H1 (cell line): ENCODE measurements around the gene PLBD2. TPM values are rescaled to one million over a fixed set of nuclear protein-coding genes. Genes with fewer than 3 reads are reported as not detected.

ENCODE experiments used
- CTCF ChIA-PET: fragments of 300-600 bp; sonication (Branson Sonifier 250); formaldehyde crosslinking; loops from one replicate; lab custom pipeline; 2021; ENCODE audit not compliant: partially characterized antibody; lab: Charles Lee
- POLR2A ChIA-PET: fragments of 300-600 bp; sonication (Branson Sonifier 250); formaldehyde crosslinking; loops from one replicate; lab custom pipeline; 2021; ENCODE audit warnings: inconsistent platforms; ENCODE audit not compliant: partially characterized antibody; lab: Charles Lee
- DNase-seq, 2 experiments: peaks; one replicate each; pipeline versions ENCODE4 v3.0.0 to v3.0.0-alpha.2; 2010 to 2022; ENCODE audit warnings: low spot score in 2 of 2, low read depth in 1 of 2, mixed read lengths in 1 of 2
- FAIRE-seq: peaks from 2 replicates; lab custom pipeline; 2011; peaks lifted over from hg19 to GRCh38; lab: Jason Lieb, UNC
- H2AFZ ChIP-seq: 2 replicates; pipeline ENCODE4 v1.8.1; 2012; ENCODE audit warnings: low read length, inconsistent platforms
- H2AK5ac ChIP-seq: 2 replicates; pipeline ENCODE4 v1.6.1; 2013; ENCODE audit warnings: low read depth, low read length
- H2BK120ac ChIP-seq: replicated peaks from 2 replicates; pipeline ENCODE3; 2013; ENCODE audit warnings: low read depth, low read length, inconsistent platforms
- H2BK12ac ChIP-seq: 2 replicates; pipeline ENCODE4 v1.6.1; 2013; ENCODE audit warnings: low read depth, low read length
- H2BK15ac ChIP-seq: 2 replicates; pipeline ENCODE4 v1.6.1; 2013; ENCODE audit warnings: low read length
- H2BK20ac ChIP-seq: 2 replicates; pipeline ENCODE4 v1.6.1; 2013; ENCODE audit warnings: low read length
- H2BK5ac ChIP-seq: 2 replicates; pipeline ENCODE4 v1.6.1; 2013; ENCODE audit warnings: low read depth, low read length
- H3K14ac ChIP-seq: 2 replicates; pipeline ENCODE4 v1.6.1; 2013; ENCODE audit warnings: inconsistent platforms; ENCODE audit not compliant: insufficient read length
- H3K18ac ChIP-seq: 2 replicates; pipeline ENCODE4 v1.6.1; 2013; ENCODE audit warnings: low read length; ENCODE audit errors: extremely low read depth
- H3K23ac ChIP-seq: 2 replicates; pipeline ENCODE4 v1.6.1; 2013; ENCODE audit warnings: inconsistent platforms; ENCODE audit not compliant: insufficient read length
- H3K23me2 ChIP-seq: 2 replicates; pipeline ENCODE4 v1.6.1; 2013; ENCODE audit warnings: low read depth, low read length
- H3K27ac ChIP-seq: 2 replicates; pipeline ENCODE4 v1.6.1; 2011; ENCODE audit warnings: low read depth, low read length, inconsistent platforms
- H3K27me3 ChIP-seq, 4 experiments: replicated peaks in 1 of 4; 1 replicate in 1 of 4; 2 replicates in 3 of 4; pipeline versions ENCODE4 v1.6.1 to v1.8.1; 2011 to 2013; ENCODE audit warnings: low read length in 3 of 4, mild to moderate bottlenecking in 3 of 4, inconsistent platforms in 2 of 4, mixed read lengths in 2 of 4, moderate library complexity in 1 of 4; ENCODE audit not compliant: control insufficient read depth in 3 of 4, insufficient read depth in 3 of 4; ENCODE audit errors: extremely low read depth in 1 of 4
- H3K36me3 ChIP-seq, 4 experiments: 2 replicates each; pipeline versions ENCODE4 v1.6.1 to v1.8.1; 2011 to 2013; ENCODE audit warnings: mild to moderate bottlenecking in 4 of 4, low read length in 3 of 4, moderate library complexity in 2 of 4, control low read depth in 1 of 4, inconsistent platforms in 1 of 4; ENCODE audit not compliant: insufficient read depth in 4 of 4, control insufficient read depth in 2 of 4
- H3K4ac ChIP-seq: replicated peaks from 2 replicates; pipeline ENCODE3; 2013; ENCODE audit warnings: low read length, low read depth, mixed read lengths, inconsistent platforms; ENCODE audit not compliant: insufficient read length
- H3K4me1 ChIP-seq, 4 experiments: replicated peaks in 1 of 4; 1 replicate in 1 of 4; 2 replicates in 3 of 4; pipeline versions ENCODE4 v1.6.1 to v1.8.1; 2011 to 2013; ENCODE audit warnings: low read length in 3 of 4, inconsistent platforms in 2 of 4, mixed read lengths in 1 of 4; ENCODE audit not compliant: insufficient read depth in 4 of 4, control insufficient read depth in 3 of 4
- H3K4me2 ChIP-seq, 2 experiments: 2 replicates each; pipeline versions ENCODE4 v1.6.1 to v1.8.1; 2011 to 2013; ENCODE audit warnings: low read depth in 2 of 2, low read length in 2 of 2, control low read depth in 1 of 2, inconsistent platforms in 1 of 2, mild to moderate bottlenecking in 1 of 2; ENCODE audit not compliant: insufficient read depth in 1 of 2
- H3K4me3 ChIP-seq, 4 experiments: fragments of 200-600, 300-600 bp in 1 of 4; sonication (generic), shearing (Covaris generic), sonication (Bioruptor Twin) in 1 of 4; 2 replicates each; pipeline versions ENCODE4 v1.5.1 to v1.8.1; 2011 to 2016; ENCODE audit warnings: low read length in 4 of 4, low read depth in 3 of 4, control low read depth in 2 of 4, inconsistent platforms in 2 of 4, mild to moderate bottlenecking in 2 of 4, mixed read lengths in 1 of 4, moderate library complexity in 1 of 4; ENCODE audit not compliant: insufficient read depth in 2 of 4; ENCODE audit errors: extremely low read depth in 1 of 4
- H3K56ac ChIP-seq: replicated peaks from 2 replicates; pipeline ENCODE3; 2013; ENCODE audit warnings: low read depth, mild to moderate bottlenecking, mixed read lengths, low read length, inconsistent platforms; ENCODE audit not compliant: insufficient read length
- H3K79me1 ChIP-seq: 2 replicates; pipeline ENCODE4 v1.6.1; 2013; ENCODE audit warnings: low read depth, low read length, control low read depth
- H3K79me2 ChIP-seq, 2 experiments: 2 replicates each; pipeline versions ENCODE4 v1.6.1 to v1.8.1; 2012 to 2013; ENCODE audit warnings: low read length in 2 of 2, mild to moderate bottlenecking in 2 of 2, inconsistent platforms in 1 of 2; ENCODE audit not compliant: insufficient read depth in 2 of 2, control insufficient read depth in 1 of 2
- H3K9ac ChIP-seq, 4 experiments: replicated peaks in 1 of 4; 1 replicate in 1 of 4; 2 replicates in 3 of 4; pipeline versions ENCODE4 v1.6.1 to v1.8.1; 2011 to 2013; ENCODE audit warnings: low read depth in 3 of 4, low read length in 3 of 4, control low read depth in 2 of 4, mild to moderate bottlenecking in 2 of 4, moderate library complexity in 2 of 4, inconsistent platforms in 1 of 4; ENCODE audit errors: extremely low read depth in 1 of 4
- H3K9me3 ChIP-seq, 2 experiments: 2 replicates each; pipeline versions ENCODE4 v1.6.1 to v1.8.1; 2012 to 2013; ENCODE audit warnings: mild to moderate bottlenecking in 2 of 2, moderate library complexity in 2 of 2, control low read depth in 1 of 2, inconsistent platforms in 1 of 2, low read depth in 1 of 2, low read length in 1 of 2, mixed read lengths in 1 of 2; ENCODE audit not compliant: insufficient read depth in 2 of 2
- H4K20me1 ChIP-seq, 2 experiments: replicated peaks in 1 of 2; 2 replicates each; pipeline versions ENCODE3 to v1.8.1; 2011 to 2013; ENCODE audit warnings: inconsistent platforms in 2 of 2, low read length in 2 of 2, mild to moderate bottlenecking in 1 of 2; ENCODE audit not compliant: insufficient read depth in 2 of 2, control insufficient read depth in 1 of 2
- H4K5ac ChIP-seq: 2 replicates; pipeline ENCODE4 v1.6.1; 2013; ENCODE audit warnings: low read length, low read depth, mixed read lengths, inconsistent platforms; ENCODE audit not compliant: insufficient read length
- H4K8ac ChIP-seq: 2 replicates; pipeline ENCODE4 v1.8.0; 2013; ENCODE audit warnings: mild to moderate bottlenecking, moderate library complexity, low read length, inconsistent platforms; ENCODE audit not compliant: insufficient read depth; ENCODE audit errors: extremely low read depth
- H4K91ac ChIP-seq: replicated peaks from 2 replicates; pipeline ENCODE3; 2013; ENCODE audit warnings: low read length, mixed read lengths, inconsistent platforms; ENCODE audit not compliant: insufficient read length
- CHD1 ChIP-seq: IDR thresholded peaks from 2 replicates; pipeline ENCODE4 v1.6.1; 2012; ENCODE audit warnings: low read depth, low read length, improper control_type of control experiment
- CHD2 ChIP-seq: IDR thresholded peaks from 2 replicates; pipeline ENCODE4 v1.6.1; 2012; ENCODE audit warnings: low read length, improper control_type of control experiment
- CREB1 ChIP-seq: IDR thresholded peaks from 2 replicates; pipeline ENCODE4 v1.6.1; 2012; ENCODE audit warnings: inconsistent platforms
- EGR1 ChIP-seq: IDR thresholded peaks from 2 replicates; pipeline ENCODE4 v1.6.1; 2011; ENCODE audit warnings: low read depth, low read length, borderline replicate concordance
- GABPA ChIP-seq: IDR thresholded peaks from 2 replicates; pipeline ENCODE4 v1.6.1; 2011; ENCODE audit warnings: mild to moderate bottlenecking, low read length, moderate library complexity, borderline replicate concordance; ENCODE audit not compliant: insufficient read depth
- GTF2F1 ChIP-seq: IDR thresholded peaks from 2 replicates; pipeline ENCODE4 v1.6.1; 2012; ENCODE audit warnings: low read depth, low read length, improper control_type of control experiment, borderline replicate concordance
- HDAC2 ChIP-seq, 2 experiments: fragments of 300-600 bp in 1 of 2; sonication (generic) in 1 of 2; IDR thresholded peaks; 2 replicates each; pipeline ENCODE4 v1.6.1; 2011 to 2012; ENCODE audit warnings: low read depth in 2 of 2, low read length in 2 of 2, mild to moderate bottlenecking in 2 of 2, moderate library complexity in 2 of 2, borderline replicate concordance in 1 of 2, inconsistent platforms in 1 of 2
- RAD21 ChIP-seq, 2 experiments: IDR thresholded peaks in 1 of 2; conservative IDR thresholded peaks in 1 of 2; 2 replicates each; pipeline ENCODE4 v1.6.1; 2011; ENCODE audit warnings: low read depth in 2 of 2, low read length in 2 of 2, improper control_type of control experiment in 1 of 2, inconsistent platforms in 1 of 2, mild to moderate bottlenecking in 1 of 2, moderate library complexity in 1 of 2
- RBBP5 ChIP-seq: IDR thresholded peaks from 2 replicates; pipeline ENCODE4 v1.7.1; 2012; ENCODE audit warnings: low read depth, mild to moderate bottlenecking, inconsistent platforms, low read length, moderate library complexity, borderline replicate concordance
- RXRA ChIP-seq: IDR thresholded peaks from 2 replicates; pipeline ENCODE4 v1.6.1; 2011; ENCODE audit warnings: low read depth, mild to moderate bottlenecking, low read length, moderate library complexity; ENCODE audit not compliant: insufficient read depth
- SIX5 ChIP-seq: IDR thresholded peaks from 2 replicates; pipeline ENCODE4 v1.6.1; 2011; ENCODE audit warnings: mild to moderate bottlenecking, low read depth, low read length
- SP1 ChIP-seq: IDR thresholded peaks from 2 replicates; pipeline ENCODE4 v1.6.1; 2011; ENCODE audit warnings: low read depth, low read length
- TAF7 ChIP-seq: optimal IDR thresholded peaks from 2 replicates; pipeline ENCODE3; 2011; ENCODE audit warnings: low read depth, mild to moderate bottlenecking, inconsistent platforms, low read length, moderate library complexity, borderline replicate concordance
- TBP ChIP-seq: IDR thresholded peaks from 2 replicates; pipeline ENCODE4 v1.6.1; 2011; ENCODE audit warnings: low read depth, low read length, improper control_type of control experiment
- TEAD4 ChIP-seq: IDR thresholded peaks from 2 replicates; pipeline ENCODE4 v1.6.1; 2012; ENCODE audit warnings: low read depth, low read length, inconsistent platforms, mixed read lengths
- WGBS, 2 experiments: shearing (Covaris generic) in 1 of 2; methylation state at CpG; one replicate each; pipeline versions ENCODE4 v1.1.6 to v1.1.7; 2013 to 2015; ENCODE audit warnings: low lambda C conversion rate in 2 of 2, mixed read lengths in 2 of 2, inconsistent platforms in 1 of 2, low coverage in 1 of 2, missing lambda C conversion rate in 1 of 2; ENCODE audit not compliant: insufficient replicate concordance in 2 of 2, insufficient coverage in 1 of 2, insufficient read length in 1 of 2; ENCODE audit errors: extremely low coverage in 1 of 2, missing lambda C conversion rate in 1 of 2; 5-methylcytosine and 5-hydroxymethylcytosine counted together
- polyA plus RNA-seq, 7 experiments: library from polyadenylated mRNA; depleted of rRNA in 3 of 7; stranded (reverse) in 5 of 7; unstranded in 2 of 7; fragments of >200 nt in 5 of 7; fragments of 200-250 nt in 2 of 7; gene quantifications; 1 replicate in 5 of 7; 2 replicates in 1 of 7; 4 replicates in 1 of 7; pipeline versions ENCODE4 v1.2.1 to v1.2.3, GENCODE V29; 2011 to 2013; ENCODE audit warnings: missing spikeins in 2 of 7, mixed read lengths in 2 of 7
- total RNA-seq: library from RNA; stranded (reverse); fragmentation: NEBNext Ultra II Directional; extraction: Animal tissue kit (Norgen Biotek cat#: 25700); gene quantifications from 2 replicates; pipeline ENCODE4 v1.2.1, GENCODE V29; 2021

PLBD2 gene
- total and polyA plus RNA-seq, 2 of the 8 experiments (the other 6 are each of a cell fraction or from before 2014, with no cell fraction given): 16.8 to 33.5 TPM

DNA sequence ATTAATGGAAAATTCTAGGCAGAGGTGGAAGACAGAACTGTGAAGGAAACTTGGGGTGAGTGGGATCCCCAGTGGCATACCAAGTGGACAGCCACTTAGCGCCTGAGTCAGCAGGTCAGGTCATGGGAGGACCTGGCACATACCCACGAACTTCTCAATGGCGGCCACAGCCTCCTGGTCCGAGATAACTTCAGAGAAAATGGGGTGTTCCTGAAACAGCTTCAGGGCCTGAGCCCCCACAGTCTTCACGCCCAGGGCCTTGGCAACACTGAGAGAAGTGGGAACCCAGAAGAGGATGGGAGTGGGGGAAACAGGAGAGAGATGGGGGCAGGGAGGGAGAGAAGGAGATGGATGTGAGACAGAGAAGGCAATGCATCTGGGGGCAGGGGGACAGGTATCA lies 35.4 kb downstream of the PLBD2 start:
- H3K4me1 ChIP-seq: 0 out of 7 replicates have a peak, but pooled peaks cover 0 to 3% (median 0%) of the 10 kb centered on the region in 4 experiments
- no peak overlapping the region for H3K27ac ChIP-seq
- H3K9me3 ChIP-seq: no peaks in the 10 kb centered on the region
- no peak overlapping the region for H2BK20ac ChIP-seq
- FAIRE-seq: no peak
- H4K8ac ChIP-seq: no peak overlapping the region
- no peak overlapping the region for H4K91ac ChIP-seq
- no peak overlapping the region for H3K4ac ChIP-seq
- H2BK12ac ChIP-seq: no peak overlapping the region
- H3K23me2 ChIP-seq: peaks cover 12% of the 10 kb centered on the region; the same call in 1 of the 2 replicates
- no peaks in the 10 kb centered on the region for H3K79me1 ChIP-seq
- H2AK5ac ChIP-seq: no peak overlapping the region
- H3K4me2 ChIP-seq: no peak overlapping the region
- no peak overlapping the region for H3K18ac ChIP-seq
- WGBS, 2 experiments: 88% methylated on average over 5 of the region's 5 CpGs; no CpG with 5 or more reads in 1 of the 2 experiments
- H4K5ac ChIP-seq: no peak overlapping the region
- H3K23ac ChIP-seq: no peak overlapping the region
- no peak overlapping the region for H3K56ac ChIP-seq
- no peak overlapping the region for H2BK5ac ChIP-seq
- no peak overlapping the region for H2AFZ ChIP-seq
- POLR2A ChIA-PET: interaction anchor here (1.1 kb wide), 1 partner anchor 65 kb away, joined by 4 read pairs; no protein-coding TSS in a partner anchor
- no peak overlapping the region for H3K9ac ChIP-seq
- H2BK120ac ChIP-seq: no peak overlapping the region
- H3K79me2 ChIP-seq: no peaks in the 10 kb centered on the region
- H3K36me3 ChIP-seq: peaks cover 0 to 2% (median under 1%) of the 10 kb centered on the region in 4 experiments; a peak in 4 of 8 replicates
- CTCF ChIA-PET: interaction anchor here (0.9 kb wide), 1 partner anchor 149 kb away, joined by 3 read pairs; no protein-coding TSS in a partner anchor
- DNase-seq: no peak
- no peak overlapping the region for H2BK15ac ChIP-seq
- peaks cover 0 to 3% of the 10 kb centered on the region in 2 experiments for H4K20me1 ChIP-seq
- no peak overlapping the region for H3K4me3 ChIP-seq
- H3K14ac ChIP-seq: no peak overlapping the region
- H3K27me3 ChIP-seq: no peaks in the 10 kb centered on the region
- TF ChIP-seq CHD1 (no peak), TAF7 (no peak), SIX5 (no peak), RXRA (no peak), TEAD4 (no peak), CREB1 (no peak), GABPA (no peak), EGR1 (no peak), TBP (no peak), RBBP5 (no peak), CHD2 (no peak), RAD21 (IDR thresholded peaks at IDR 0.05 in 1 of 2, conservative IDR thresholded peaks at IDR 0.05 in 1 of 2; ENCODE audit: low read depth in 2 of 2, low read length in 2 of 2) (no peak), HDAC2 (IDR thresholded peaks at IDR 0.05; ENCODE audit: borderline replicate concordance in 1 of 2, low read depth in 2 of 2, low read length in 2 of 2) (no peak), SP1 (no peak), GTF2F1 (no peak)
